KMS-11 (cell line): ENCODE results near the gene CRISPLD2.

ENCODE experiments used
- H2AFZ ChIP-seq: fragments of 200-600 bp; sonication (generic); 2 replicates; pipeline ENCODE4 v1.6.1; 2016; ENCODE audit warnings: antibody characterized with exemption, mixed run types, low read depth
- H3K27ac ChIP-seq: fragments of 200-600 bp; sonication (generic); 2 replicates; pipeline ENCODE4 v1.6.1; 2016; ENCODE audit warnings: mild to moderate bottlenecking, mixed run types
- H3K27me3 ChIP-seq: fragments of 200-600 bp; sonication (generic); 2 replicates; pipeline ENCODE4 v1.6.1; 2017; ENCODE audit warnings: mild to moderate bottlenecking, low read depth, mixed run types, moderate library complexity; ENCODE audit not compliant: insufficient read depth
- H3K36me3 ChIP-seq: fragments of 200-600 bp; sonication (generic); 2 replicates; pipeline ENCODE4 v1.6.1; 2017; ENCODE audit warnings: mild to moderate bottlenecking, mixed run types; ENCODE audit not compliant: insufficient read depth
- H3K4me1 ChIP-seq: fragments of 200-600 bp; sonication (generic); 2 replicates; pipeline ENCODE4 v1.6.1; 2016; ENCODE audit warnings: mild to moderate bottlenecking, low read depth, mixed run types; ENCODE audit not compliant: poor library complexity, severe bottlenecking
- H3K4me2 ChIP-seq: fragments of 200-600 bp; sonication (generic); 2 replicates; pipeline ENCODE4 v1.7.0; 2016; ENCODE audit warnings: mild to moderate bottlenecking, mixed run types
- H3K4me3 ChIP-seq: fragments of 200-600 bp; sonication (generic); IDR thresholded peaks from 2 replicates; pipeline ENCODE4 v1.6.1; 2017; ENCODE audit warnings: low read depth, low read length, mixed read lengths; ENCODE audit not compliant: insufficient read depth
- H3K79me2 ChIP-seq: fragments of 200-600 bp; sonication (generic); 2 replicates; pipeline ENCODE4 v1.6.1; 2016; ENCODE audit warnings: low read depth, mixed run types; ENCODE audit not compliant: insufficient read depth
- H3K9ac ChIP-seq: fragments of 200-600 bp; sonication (generic); 2 replicates; pipeline ENCODE4 v1.6.1; 2016; ENCODE audit warnings: mild to moderate bottlenecking, mixed run types
- H4K20me1 ChIP-seq: fragments of 200-600 bp; sonication (generic); 2 replicates; pipeline ENCODE4 v1.6.1; 2016; ENCODE audit warnings: mild to moderate bottlenecking, mixed run types; ENCODE audit not compliant: insufficient read depth
- TF ChIP-seq, protein P1 (sequence below): fragments of 200-600 bp; sonication (generic); conservative IDR thresholded peaks from 2 replicates; pipeline ENCODE4 v1.6.1; 2017; ENCODE audit warnings: low read depth, mild to moderate bottlenecking, antibody characterized with exemption, low read length, moderate library complexity, mixed read lengths

CRISPLD2 gene

DNA sequence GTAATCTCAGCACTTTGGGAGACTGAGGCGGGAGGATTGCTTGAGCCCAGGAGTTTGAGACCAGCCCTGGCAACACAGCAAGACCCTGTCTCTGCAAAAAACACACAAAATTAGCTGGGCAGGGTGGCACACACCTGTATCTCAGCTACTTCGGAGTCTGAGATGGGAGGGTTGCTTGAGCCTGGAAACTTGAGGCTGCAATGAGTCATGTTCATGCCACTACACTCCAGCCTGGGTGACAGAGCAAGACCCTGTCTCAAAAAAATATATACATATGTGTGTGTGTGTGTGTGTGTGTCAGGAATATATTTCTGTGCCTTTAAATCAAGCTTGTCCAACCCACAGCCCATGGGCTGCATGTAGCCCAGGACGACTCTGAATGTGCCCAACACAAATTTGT is 55.2 kb downstream of the CRISPLD2 start:
- Histone ChIP-seq H3K27me3 (peaks cover 64% of the 10 kb centered on the region; the same call in 1 of the 2 replicates), H2AFZ (no peak overlapping the region), H3K9ac (no peak overlapping the region), H3K27ac (no peak overlapping the region), H3K4me1 (no peaks in the 10 kb centered on the region), H3K4me2 (no peak overlapping the region), H4K20me1 (no peaks in the 10 kb centered on the region), H3K4me3 (no peak overlapping the region), H3K79me2 (no peaks in the 10 kb centered on the region), H3K36me3 (no peaks in the 10 kb centered on the region)
- TF ChIP-seq, protein P1, sequence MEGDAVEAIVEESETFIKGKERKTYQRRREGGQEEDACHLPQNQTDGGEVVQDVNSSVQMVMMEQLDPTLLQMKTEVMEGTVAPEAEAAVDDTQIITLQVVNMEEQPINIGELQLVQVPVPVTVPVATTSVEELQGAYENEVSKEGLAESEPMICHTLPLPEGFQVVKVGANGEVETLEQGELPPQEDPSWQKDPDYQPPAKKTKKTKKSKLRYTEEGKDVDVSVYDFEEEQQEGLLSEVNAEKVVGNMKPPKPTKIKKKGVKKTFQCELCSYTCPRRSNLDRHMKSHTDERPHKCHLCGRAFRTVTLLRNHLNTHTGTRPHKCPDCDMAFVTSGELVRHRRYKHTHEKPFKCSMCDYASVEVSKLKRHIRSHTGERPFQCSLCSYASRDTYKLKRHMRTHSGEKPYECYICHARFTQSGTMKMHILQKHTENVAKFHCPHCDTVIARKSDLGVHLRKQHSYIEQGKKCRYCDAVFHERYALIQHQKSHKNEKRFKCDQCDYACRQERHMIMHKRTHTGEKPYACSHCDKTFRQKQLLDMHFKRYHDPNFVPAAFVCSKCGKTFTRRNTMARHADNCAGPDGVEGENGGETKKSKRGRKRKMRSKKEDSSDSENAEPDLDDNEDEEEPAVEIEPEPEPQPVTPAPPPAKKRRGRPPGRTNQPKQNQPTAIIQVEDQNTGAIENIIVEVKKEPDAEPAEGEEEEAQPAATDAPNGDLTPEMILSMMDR: no peak

DNA sequence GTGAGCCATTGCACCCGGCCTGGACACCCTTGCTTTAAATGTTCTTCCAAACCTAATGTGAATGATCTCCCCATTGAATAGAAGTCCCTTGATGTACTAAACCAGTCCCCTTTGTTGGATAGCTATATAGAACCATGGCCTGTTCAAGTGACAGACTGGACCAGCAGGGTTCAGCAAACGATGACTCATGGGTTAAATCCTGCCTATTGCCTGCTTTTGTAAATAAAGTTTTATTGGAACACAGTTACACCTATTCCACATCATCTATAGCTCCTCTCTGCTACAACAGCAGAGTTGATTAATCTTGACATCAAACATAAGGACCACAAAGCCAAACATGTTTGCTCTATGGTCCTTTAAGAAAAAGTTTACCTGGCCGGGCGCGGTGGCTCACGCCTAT is 56.1 kb downstream of the CRISPLD2 start:
- no peaks in the 10 kb centered on the region for H4K20me1 ChIP-seq
- H3K79me2 ChIP-seq: no peaks in the 10 kb centered on the region
- no peak overlapping the region for H3K27ac ChIP-seq
- H3K4me2 ChIP-seq: no peak overlapping the region
- peaks cover 63% of the 10 kb centered on the region; the same call in 1 of the 2 replicates for H3K27me3 ChIP-seq
- no peak overlapping the region for H2AFZ ChIP-seq
- TF ChIP-seq, protein P1: no peak
- H3K9ac ChIP-seq: no peak overlapping the region
- H3K36me3 ChIP-seq: no peaks in the 10 kb centered on the region
- no peak overlapping the region for H3K4me3 ChIP-seq
- no peaks in the 10 kb centered on the region for H3K4me1 ChIP-seq

DNA sequence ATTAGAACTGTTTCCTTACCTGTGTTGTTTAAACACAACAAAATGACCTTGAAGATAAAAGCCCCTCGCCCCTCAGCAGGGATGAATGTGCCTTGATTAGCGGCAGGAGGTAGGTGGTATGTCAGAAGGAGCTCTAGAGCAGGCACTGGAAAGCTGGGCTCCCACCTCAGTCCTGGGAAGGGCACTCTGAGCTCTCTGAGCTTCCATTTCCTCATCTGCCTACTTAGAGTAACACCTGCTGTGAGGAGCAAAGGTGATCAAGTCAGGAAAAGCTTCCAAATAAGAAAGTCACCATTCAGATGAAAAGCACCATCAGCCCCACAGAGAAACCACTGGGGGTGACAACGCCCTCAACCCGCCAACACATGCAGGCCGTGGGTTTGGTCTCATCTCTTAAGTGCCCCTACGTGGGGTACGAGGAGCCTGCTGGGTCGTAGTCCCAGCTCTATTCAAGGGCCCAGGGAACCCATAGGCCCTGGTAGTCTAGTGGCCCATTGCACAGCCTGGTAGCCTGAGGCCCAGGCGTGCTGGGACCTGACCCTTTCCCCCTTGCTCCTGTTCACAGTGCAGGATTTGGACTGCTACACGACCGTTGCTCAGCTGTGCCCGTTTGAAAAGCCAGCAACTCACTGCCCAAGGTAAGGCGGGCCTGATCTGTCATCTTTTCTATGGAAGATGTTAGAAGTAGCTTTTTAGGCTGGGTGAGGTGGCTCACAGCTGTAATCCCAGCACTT is 57.3 kb downstream of the CRISPLD2 start:
- Histone ChIP-seq H3K9ac (no peak overlapping the region), H4K20me1 (no peaks in the 10 kb centered on the region), H3K4me3 (no peak overlapping the region), H3K27me3 (peaks cover 66% of the 10 kb centered on the region), H3K4me2 (no peak overlapping the region), H3K36me3 (no peaks in the 10 kb centered on the region), H2AFZ (no peak overlapping the region), H3K4me1 (no peaks in the 10 kb centered on the region), H3K79me2 (no peaks in the 10 kb centered on the region), H3K27ac (no peak overlapping the region)
- TF ChIP-seq, protein P1: no peak

DNA sequence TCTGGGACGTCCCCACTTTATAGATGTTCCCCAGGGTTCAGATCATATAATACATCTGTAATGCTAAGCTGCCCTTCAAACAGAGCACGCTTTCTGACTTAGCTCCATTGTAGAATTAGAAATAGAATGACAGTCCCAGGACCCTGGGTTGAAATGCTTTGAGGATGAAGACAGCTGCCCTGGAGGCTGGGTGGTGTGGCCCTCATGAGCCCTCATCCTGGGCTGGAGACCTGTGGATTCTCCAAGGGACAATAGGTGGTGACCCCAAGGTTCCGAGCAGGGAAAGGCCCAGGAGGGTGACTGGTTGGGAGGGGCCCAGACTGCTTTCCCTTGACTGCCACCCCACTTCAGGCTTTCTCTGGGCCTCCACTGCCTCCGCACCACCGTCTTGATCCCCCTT is 59.0 kb downstream of the CRISPLD2 start:
- TF ChIP-seq, protein P1: no peak
- Histone ChIP-seq H3K9ac (no peak overlapping the region), H3K4me2 (no peak overlapping the region), H4K20me1 (no peaks in the 10 kb centered on the region), H3K27ac (no peak overlapping the region), H2AFZ (no peak overlapping the region), H3K4me1 (no peaks in the 10 kb centered on the region), H3K36me3 (no peaks in the 10 kb centered on the region), H3K4me3 (no peak overlapping the region), H3K79me2 (no peaks in the 10 kb centered on the region), H3K27me3 (peaks cover 73% of the 10 kb centered on the region)
